GM18870 (cell line): ENCODE measurements around the gene NPHP4.

Experiments used
- ATAC-seq: cut with Tn5 transposase; IDR thresholded peaks from one replicate; pipeline ENCODE4 v1.9.1; 2021; ENCODE audit warnings: moderate library complexity; ENCODE audit not compliant: unreplicated experiment

Gene NPHP4

GRCh38 chr1:5974631-5975030 lies 17.6 kb downstream of the NPHP4 start:
- no peak for ATAC-seq

- ATAC-seq, result no peak
Observed at GRCh38 chr1:5973771-5974170, 18.5 kb downstream of the NPHP4 start.

GRCh38 chr1:5972198-5972520 lies 20.1 kb downstream of the NPHP4 start:
- no peak for ATAC-seq

- ATAC-seq, result no peak
Observed at GRCh38 chr1:5971471-5972197, 20.6 kb downstream of the NPHP4 start.

GRCh38 chr1:5970610-5971273 lies 21.5 kb downstream of the NPHP4 start:
- no peak for ATAC-seq

- no peak for ATAC-seq
Observed at GRCh38 chr1:5969168-5969567, 23.1 kb downstream of the NPHP4 start.

GRCh38 chr1:5968161-5968736 lies 24.0 kb downstream of the NPHP4 start:
- no peak for ATAC-seq

- no peak for ATAC-seq
Observed at GRCh38 chr1:5967351-5968160, 24.7 kb downstream of the NPHP4 start.

GRCh38 chr1:5966543-5967205 lies 25.6 kb downstream of the NPHP4 start:
- ATAC-seq, result no peak

- ATAC-seq, result no peak
Observed at GRCh38 chr1:5965586-5966131, 26.6 kb downstream of the NPHP4 start.

- ATAC-seq, result no peak
Observed at GRCh38 chr1:5962265-5963105, 29.7 kb downstream of the NPHP4 start.

- ATAC-seq, result no peak
Observed at GRCh38 chr1:5961601-5962000, 30.6 kb downstream of the NPHP4 start.

- no peak for ATAC-seq
Observed at GRCh38 chr1:5960336-5960735, 31.9 kb downstream of the NPHP4 start.

- no peak for ATAC-seq
Observed at GRCh38 chr1:5959667-5960230, 32.5 kb downstream of the NPHP4 start.

- no peak for ATAC-seq
Observed at GRCh38 chr1:5959087-5959486, 33.1 kb downstream of the NPHP4 start.

- ATAC-seq, result no peak
Observed at GRCh38 chr1:5956022-5956830, 36.0 kb downstream of the NPHP4 start.

- ATAC-seq, result no peak
Observed at GRCh38 chr1:5955479-5955977, 36.7 kb downstream of the NPHP4 start.

- ATAC-seq, result no peak
Observed at GRCh38 chr1:5954964-5955363, 37.3 kb downstream of the NPHP4 start.

GRCh38 chr1:5953386-5953785 lies 38.8 kb downstream of the NPHP4 start:
- no peak for ATAC-seq
